Ascending aorta (tissue), 2 donors: ENCODE data around the gene DCAF8L2. TPM values are rescaled to one million over a fixed set of nuclear protein-coding genes. Genes with fewer than 3 reads are reported as not detected.

Experiments used
- DNase-seq, 2 donors: peaks; one replicate each; pipeline ENCODE4 v3.0.0-alpha.2; 2019; ENCODE audit warnings: low spot score in 2 of 2
- H3K27ac ChIP-seq, 2 donors: fragments of 200-600 bp; sonication (generic); one replicate each; pipeline ENCODE4 v1.5.1; 2016 to 2017; ENCODE audit warnings: mild to moderate bottlenecking in 1 of 2
- H3K27me3 ChIP-seq: fragments of 200-600 bp; sonication (generic); one replicate; pipeline ENCODE4 v1.5.1; 2017
- H3K36me3 ChIP-seq, 2 donors: fragments of 200-600 bp; sonication (generic); one replicate each; pipeline ENCODE4 v1.5.1; 2016
- H3K4me1 ChIP-seq, 2 donors: fragments of 200-600 bp; sonication (generic); one replicate each; pipeline ENCODE4 v1.5.1; 2016 to 2017; ENCODE audit warnings: mild to moderate bottlenecking in 1 of 2
- H3K4me3 ChIP-seq, 2 donors: fragments of 200-600 bp; sonication (generic); one replicate each; pipeline ENCODE4 v1.5.1; 2016 to 2017; ENCODE audit warnings: mild to moderate bottlenecking in 1 of 2
- H3K9me3 ChIP-seq, 2 donors: fragments of 200-600 bp; sonication (generic); one replicate each; pipeline ENCODE4 v1.5.1; 2016
- intact Hi-C: fragments of 100-400 bp; cut with DNase I; formaldehyde crosslinking; loops from one replicate; pipeline ENCODE4 v1.15.1; 2023
- total RNA-seq: library from RNA; depleted of rRNA; stranded (reverse); fragments of >200 nt; gene quantifications from one replicate; pipeline ENCODE4 v1.1.0, GENCODE V29; 2016
- TF ChIP-seq, protein P1 (sequence below), 3 experiments: fragments of 200-600 bp in 2 of 3; fragments of 450-650 bp in 1 of 3; sonication (generic) in 2 of 3; IDR thresholded peaks; one replicate each; pipeline ENCODE4 v1.5.1; 2016 to 2019; ENCODE audit warnings: antibody characterized with exemption in 3 of 3, mild to moderate bottlenecking in 1 of 3, moderate library complexity in 1 of 3

Gene DCAF8L2
- total RNA-seq, 1 donor from 2014 or later, result not detected

DNA sequence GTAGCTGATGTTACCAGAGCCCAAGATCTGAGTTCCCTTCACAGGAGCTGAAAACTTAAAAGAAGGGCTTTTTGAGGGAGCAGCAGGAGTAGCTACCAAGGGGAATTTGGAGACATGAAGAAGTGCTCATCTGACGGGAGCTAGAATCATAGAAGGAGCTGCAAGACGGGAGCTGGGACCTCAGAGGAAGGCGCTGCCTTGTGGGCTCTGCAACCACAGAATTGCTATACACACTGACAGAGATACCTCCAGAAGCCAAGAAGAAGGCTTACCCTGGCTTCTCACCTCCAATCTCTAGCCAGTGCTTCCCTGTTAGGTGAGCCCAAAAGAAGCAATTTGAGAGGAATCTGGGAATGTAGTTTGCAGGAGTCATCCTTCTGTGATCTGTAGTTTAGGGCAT lies 35.9 kb downstream of the DCAF8L2 start:
- TF ChIP-seq, protein P1, sequence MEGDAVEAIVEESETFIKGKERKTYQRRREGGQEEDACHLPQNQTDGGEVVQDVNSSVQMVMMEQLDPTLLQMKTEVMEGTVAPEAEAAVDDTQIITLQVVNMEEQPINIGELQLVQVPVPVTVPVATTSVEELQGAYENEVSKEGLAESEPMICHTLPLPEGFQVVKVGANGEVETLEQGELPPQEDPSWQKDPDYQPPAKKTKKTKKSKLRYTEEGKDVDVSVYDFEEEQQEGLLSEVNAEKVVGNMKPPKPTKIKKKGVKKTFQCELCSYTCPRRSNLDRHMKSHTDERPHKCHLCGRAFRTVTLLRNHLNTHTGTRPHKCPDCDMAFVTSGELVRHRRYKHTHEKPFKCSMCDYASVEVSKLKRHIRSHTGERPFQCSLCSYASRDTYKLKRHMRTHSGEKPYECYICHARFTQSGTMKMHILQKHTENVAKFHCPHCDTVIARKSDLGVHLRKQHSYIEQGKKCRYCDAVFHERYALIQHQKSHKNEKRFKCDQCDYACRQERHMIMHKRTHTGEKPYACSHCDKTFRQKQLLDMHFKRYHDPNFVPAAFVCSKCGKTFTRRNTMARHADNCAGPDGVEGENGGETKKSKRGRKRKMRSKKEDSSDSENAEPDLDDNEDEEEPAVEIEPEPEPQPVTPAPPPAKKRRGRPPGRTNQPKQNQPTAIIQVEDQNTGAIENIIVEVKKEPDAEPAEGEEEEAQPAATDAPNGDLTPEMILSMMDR (IDR thresholded peaks at IDR 0.05), result no peak
- intact Hi-C loops, result no loop called here
- Histone ChIP-seq H3K9me3 (no peaks in the 10 kb centered on the region), H3K4me3 (no peak overlapping the region), H3K4me1 (no peaks in the 10 kb centered on the region), H3K36me3 (no peaks in the 10 kb centered on the region), H3K27me3 (no peaks in the 10 kb centered on the region), H3K27ac (no peak overlapping the region)
- no peak for DNase-seq

DNA sequence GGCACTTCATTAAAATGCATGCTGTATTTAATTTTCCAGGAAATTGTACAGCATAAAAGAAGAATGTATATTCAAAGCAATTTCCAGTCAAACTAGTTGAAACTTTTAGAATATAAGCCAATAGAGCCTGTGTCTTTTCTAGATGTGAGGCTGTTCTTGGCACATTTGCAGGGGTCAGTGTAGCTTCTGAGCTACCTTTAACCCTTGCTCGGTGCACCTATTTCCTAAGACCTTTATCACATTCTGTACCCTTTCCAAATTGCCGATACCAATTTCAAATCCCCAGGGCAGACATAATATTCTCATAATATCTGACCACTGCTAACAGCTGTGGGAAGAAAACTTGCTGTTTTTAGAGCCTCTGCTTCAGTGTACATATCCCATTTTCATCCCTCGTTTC lies 43.2 kb downstream of the DCAF8L2 start:
- H3K27me3 ChIP-seq, result no peaks in the 10 kb centered on the region
- DNase-seq, result no peak
- no peak overlapping the region for H3K27ac ChIP-seq
- intact Hi-C loops, result no loop called here
- H3K9me3 ChIP-seq, result no peaks in the 10 kb centered on the region
- TF ChIP-seq, protein P1 (IDR thresholded peaks at IDR 0.05), result no peak
- H3K36me3 ChIP-seq, result no peaks in the 10 kb centered on the region
- H3K4me1 ChIP-seq, result no peaks in the 10 kb centered on the region
- H3K4me3 ChIP-seq, result no peak overlapping the region

DNA sequence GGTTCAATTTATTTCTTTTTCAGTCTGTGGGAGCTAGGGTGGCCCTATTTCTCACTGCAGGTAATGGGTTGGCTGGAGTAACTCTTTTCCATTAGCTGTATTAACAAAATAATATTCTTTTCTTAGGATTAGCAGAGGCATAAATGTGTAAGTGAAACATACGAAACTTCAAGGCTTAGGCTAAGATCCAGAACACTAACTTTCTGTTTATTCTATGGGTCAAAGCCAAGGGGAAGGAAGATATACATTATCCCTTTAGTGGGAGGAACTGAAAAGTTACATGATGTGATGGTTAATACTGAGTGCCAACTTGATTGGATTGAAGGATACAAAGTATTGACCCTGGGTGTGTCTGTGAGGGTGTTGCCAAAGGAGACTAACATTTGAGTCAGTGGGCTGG lies 66.4 kb downstream of the DCAF8L2 start:
- TF ChIP-seq, protein P1 (IDR thresholded peaks at IDR 0.05), result no peak
- Histone ChIP-seq H3K27me3 (no peaks in the 10 kb centered on the region), H3K9me3 (no peaks in the 10 kb centered on the region), H3K4me3 (no peak overlapping the region), H3K4me1 (no peaks in the 10 kb centered on the region), H3K36me3 (no peaks in the 10 kb centered on the region), H3K27ac (no peak overlapping the region)
- intact Hi-C loops, result no loop called here
- no peak for DNase-seq

DNA sequence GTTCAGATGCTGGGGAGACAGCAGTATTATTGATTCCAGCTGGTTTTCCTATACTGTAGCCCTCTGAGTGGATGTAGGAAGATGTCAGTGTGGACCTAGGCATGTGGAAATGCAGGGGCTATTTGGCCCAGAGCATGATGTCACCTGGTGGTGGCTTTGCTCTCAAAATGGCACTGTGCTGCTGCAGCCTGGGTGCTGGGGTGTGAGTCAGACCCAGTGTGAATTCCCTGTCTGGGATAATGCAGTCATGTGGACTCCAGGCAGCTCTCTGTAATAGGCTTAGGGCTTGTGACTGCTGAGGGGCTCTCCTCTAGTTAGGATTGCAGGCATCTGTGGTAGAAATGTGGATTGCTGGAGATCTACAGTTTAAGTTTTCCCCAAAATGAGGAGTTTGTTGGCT lies 70.7 kb downstream of the DCAF8L2 start:
- Histone ChIP-seq H3K9me3 (no peaks in the 10 kb centered on the region), H3K27ac (no peak overlapping the region), H3K36me3 (no peaks in the 10 kb centered on the region), H3K4me3 (no peak overlapping the region), H3K4me1 (no peaks in the 10 kb centered on the region), H3K27me3 (no peaks in the 10 kb centered on the region)
- TF ChIP-seq, protein P1 (IDR thresholded peaks at IDR 0.05), result no peak
- intact Hi-C loops, result no loop called here
- no peak for DNase-seq

DNA sequence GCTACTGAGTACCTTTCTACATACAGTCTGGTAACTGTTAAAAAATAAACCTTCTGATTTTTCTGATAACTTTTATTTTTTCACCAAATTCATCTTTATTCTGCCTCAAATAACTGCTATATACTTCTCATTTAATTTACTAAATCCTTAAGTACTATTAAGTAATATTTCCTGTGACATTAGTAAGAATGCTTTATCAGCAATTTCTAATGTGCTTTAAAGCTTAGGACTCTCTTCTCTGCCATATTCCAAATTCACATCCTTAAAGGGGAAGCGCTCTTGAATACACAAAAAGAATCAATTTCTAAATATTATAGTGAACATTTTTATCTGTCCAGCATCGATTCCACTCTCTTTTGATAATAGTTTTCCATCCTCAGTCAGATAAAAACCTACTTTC lies 81.1 kb downstream of the DCAF8L2 start:
- no peak for DNase-seq
- TF ChIP-seq, protein P1 (IDR thresholded peaks at IDR 0.05), result no peak
- no peak overlapping the region for H3K4me3 ChIP-seq
- H3K27ac ChIP-seq, result no peak overlapping the region
- H3K36me3 ChIP-seq, result no peaks in the 10 kb centered on the region
- no peaks in the 10 kb centered on the region for H3K27me3 ChIP-seq
- intact Hi-C loops, result no loop called here
- H3K9me3 ChIP-seq, result no peaks in the 10 kb centered on the region
- H3K4me1 ChIP-seq, result no peaks in the 10 kb centered on the region

DNA sequence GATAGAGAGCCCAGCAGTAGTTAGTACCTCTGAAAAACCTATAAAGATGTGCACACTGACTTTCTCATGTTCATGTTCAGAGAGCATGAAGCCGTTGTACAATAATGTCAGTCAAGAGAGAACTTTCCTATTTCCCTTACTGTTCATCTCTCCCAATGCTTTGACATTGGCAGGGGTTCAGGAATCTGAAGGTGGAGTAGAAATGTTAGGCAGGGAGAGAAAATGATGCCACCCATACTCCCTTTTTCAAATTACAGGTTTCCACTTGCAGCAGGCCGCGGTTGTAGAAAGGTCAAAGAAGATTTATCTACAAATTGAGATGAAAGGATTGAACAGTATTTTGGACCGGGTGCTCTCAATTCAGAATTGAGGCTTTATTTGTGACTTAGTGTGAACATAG lies 84.3 kb downstream of the DCAF8L2 start:
- Histone ChIP-seq H3K4me3 (no peak overlapping the region), H3K27ac (no peak overlapping the region), H3K4me1 (no peaks in the 10 kb centered on the region), H3K36me3 (no peaks in the 10 kb centered on the region), H3K9me3 (no peaks in the 10 kb centered on the region), H3K27me3 (no peaks in the 10 kb centered on the region)
- no peak for DNase-seq
- intact Hi-C loops, result no loop called here
- TF ChIP-seq, protein P1 (IDR thresholded peaks at IDR 0.05), result no peak
